NCI-H1105 treated with DMSO at 0.1 percent for 48 hours (cell line): ENCODE data around the gene GABRG3.

Experiments
- DNase-seq: peaks from one replicate; lab custom pipeline; 2025; lab: John Stamatoyannopoulos, UW

GABRG3 gene

DNA sequence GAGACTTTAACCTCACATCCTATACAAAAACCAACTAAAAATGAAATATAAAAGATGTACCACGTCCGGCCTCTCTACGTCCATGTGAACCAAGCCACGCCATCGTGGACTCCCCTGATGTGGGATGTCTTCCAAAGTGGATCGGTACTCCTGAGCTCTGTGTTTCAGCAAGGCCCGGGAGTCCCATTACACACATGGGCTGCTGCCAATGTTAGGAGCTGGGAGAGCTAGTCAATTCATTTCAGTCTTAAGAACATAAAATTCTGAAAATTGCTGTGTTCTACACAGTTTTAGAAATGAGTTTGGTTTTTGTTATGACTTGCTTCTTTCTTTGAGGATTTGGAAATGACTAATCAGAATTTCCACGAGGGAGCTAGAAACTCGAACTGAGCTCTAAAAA is 131.0 kb downstream of the GABRG3 start:
- no peak for DNase-seq

DNA sequence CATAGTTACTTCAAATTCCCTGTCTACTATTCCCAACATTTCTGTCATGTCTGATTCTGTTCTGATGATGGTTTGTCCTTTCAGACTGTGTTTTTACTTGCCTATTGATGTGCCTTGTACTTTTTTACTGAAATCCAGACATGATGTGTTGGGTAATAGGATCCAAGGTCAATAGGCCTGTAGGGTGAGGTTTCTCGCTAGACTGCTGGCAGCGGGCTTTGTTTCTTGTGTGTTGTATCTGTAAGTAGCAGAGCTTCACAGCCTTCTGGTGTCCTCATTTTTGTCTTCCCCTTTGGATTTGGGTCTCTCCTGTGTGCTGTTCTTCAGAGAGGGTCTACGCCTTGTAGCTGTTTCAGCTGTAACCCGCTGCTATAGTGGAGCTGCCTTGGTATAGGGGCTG is 140.3 kb downstream of the GABRG3 start:
- no peak for DNase-seq

DNA sequence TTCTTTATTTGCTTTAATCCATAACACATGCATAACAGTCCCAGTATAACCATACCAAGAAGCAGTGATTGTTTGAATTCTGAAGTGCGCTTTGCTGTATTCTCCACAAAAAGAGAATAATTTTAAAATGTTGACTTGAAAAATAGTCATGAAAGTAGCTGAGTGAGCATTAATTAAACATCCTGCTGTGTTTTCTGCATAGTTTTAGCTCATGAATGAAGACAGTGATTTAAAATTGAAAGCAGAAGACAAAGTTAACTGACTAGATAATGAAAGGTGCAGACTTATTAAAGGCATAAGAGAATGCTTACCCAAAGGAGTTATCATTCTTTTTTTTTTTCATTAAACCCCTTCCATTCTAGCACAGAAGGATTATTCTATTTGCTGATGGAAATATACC is 143.5 kb downstream of the GABRG3 start:
- no peak for DNase-seq

DNA sequence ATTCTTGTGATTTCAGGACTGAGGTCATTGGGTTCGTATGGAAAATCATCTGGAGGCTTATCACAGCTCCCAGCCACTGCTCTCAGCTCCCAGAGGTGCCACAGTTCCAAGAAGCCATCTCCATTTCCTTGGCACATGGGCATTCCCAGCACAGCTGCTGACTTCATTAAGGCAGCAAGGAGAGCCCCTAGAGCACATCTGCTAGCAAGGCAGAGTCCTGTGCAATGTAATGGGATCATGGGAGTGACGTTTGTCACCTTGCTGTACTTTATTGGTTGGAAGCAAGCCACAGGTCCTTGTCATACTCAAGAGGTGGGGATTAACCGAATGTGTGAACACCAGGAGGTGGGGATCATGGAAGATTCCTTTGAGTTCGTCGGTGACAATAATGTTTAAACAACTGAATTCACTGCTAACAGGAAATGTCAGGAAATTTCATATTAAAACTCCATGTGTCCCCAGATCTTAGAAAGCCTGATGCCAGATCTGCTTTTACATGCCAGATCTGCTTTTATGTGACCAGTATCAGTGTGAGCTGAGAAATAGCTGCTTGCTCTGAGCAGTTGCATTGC is 148.8 kb downstream of the GABRG3 start:
- DNase-seq = no peak

DNA sequence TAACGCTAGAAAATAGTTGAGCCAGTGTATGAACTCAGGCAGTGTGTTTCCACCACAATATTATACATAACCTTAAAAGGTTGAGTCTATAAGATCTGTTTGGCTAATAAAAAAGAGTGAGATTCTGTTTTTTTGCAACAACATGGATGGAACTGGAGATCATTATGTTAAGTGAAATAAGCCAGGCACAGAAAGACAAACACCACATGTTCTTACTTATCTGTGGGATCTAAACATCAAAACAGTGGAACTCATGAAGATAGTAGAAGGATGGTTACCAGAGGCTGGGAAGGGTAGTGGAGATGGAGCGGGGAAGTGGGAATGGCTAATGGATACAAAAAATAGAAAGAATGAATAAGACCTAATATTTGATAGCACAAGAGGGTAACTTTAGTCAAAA is 150.7 kb downstream of the GABRG3 start:
- no peak for DNase-seq

DNA sequence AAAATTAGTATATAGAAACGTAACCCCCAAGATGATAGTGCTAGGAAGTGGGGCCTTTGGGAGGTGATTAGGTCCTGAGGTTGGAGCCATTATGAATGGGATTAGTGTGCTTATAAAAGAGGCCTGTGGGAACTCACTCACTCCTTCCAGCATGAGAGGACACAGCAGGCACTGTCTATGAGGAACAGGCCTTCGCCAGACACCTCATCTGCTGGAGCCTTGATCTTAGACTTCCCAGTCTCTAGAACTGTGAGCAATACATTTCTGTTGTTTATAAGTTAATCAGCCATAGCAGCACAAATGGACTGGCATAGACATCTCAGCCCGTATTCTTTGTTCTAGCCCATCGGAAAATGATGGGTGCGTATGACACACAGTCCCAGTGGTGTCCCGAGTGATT is 152.3 kb downstream of the GABRG3 start:
- DNase-seq = no peak

DNA sequence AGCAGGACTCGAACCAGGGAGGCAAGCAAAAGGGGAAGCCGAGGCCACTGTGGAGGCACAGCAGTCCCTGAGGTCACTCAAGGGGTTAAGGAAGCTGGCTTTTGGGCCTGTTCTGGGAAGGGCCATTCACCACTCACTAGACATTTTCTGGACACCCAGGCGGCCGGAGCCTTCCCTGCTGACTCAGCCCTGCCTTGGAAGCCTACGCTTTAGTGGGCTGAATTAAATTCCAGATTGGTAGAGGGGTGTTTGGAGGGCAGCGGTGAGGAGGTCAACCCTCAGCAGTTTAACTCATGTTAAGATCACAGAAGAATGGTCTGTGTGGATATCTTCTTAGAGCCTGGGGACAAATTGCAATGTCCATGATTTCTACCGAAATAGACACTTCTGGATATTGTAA is 152.8 kb downstream of the GABRG3 start:
- no peak for DNase-seq

- DNase-seq = no peak
Measured at GRCh38 chr15:27124287-27124871, 153.4 kb downstream of the GABRG3 start.

DNA sequence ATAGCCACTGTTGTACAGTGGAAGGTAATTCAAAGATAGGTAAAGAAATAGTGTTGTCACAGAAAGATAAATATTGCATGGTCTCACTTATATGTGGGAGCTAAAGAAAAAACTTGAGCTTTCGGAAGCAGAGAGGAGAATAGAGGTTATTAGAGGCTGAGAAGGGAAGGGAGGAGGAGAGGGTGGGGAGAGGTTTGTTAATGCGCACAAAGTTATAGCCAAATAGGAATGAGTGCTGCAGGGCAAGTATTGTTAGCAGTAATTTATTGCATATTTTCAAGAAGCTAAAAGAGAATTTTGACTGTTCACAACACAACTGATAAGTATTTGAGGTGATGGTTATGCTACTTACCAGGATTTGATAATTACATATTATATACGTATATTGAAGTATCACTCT is 154.2 kb downstream of the GABRG3 start:
- no peak for DNase-seq

- no peak for DNase-seq
Measured at GRCh38 chr15:27126449-27126848, 155.5 kb downstream of the GABRG3 start.

- no peak for DNase-seq
Measured at GRCh38 chr15:27127815-27128570, 157.0 kb downstream of the GABRG3 start.

- no peak for DNase-seq
Measured at GRCh38 chr15:27133249-27133648, 162.3 kb downstream of the GABRG3 start.

- no peak for DNase-seq
Measured at GRCh38 chr15:27134481-27134880, 163.5 kb downstream of the GABRG3 start.

DNA sequence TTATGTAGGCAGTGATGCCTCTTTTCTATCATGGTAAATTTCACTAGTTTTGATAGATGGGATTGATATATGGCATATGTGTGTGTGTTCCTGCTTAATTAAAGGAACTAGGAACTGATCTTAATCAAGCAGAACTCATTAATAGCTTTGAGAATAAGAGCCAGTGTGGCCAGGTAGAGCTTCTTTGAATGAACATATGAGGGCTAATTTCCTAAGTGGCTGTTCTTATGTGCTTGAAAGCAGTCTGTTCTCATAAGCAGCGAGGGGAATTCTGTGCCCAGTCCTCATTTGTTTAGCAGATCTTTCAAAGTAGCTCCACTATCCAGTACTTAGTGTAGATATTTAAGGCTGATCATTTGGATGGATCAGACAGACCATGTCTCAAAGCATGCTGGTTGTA is 164.2 kb downstream of the GABRG3 start:
- no peak for DNase-seq

DNA sequence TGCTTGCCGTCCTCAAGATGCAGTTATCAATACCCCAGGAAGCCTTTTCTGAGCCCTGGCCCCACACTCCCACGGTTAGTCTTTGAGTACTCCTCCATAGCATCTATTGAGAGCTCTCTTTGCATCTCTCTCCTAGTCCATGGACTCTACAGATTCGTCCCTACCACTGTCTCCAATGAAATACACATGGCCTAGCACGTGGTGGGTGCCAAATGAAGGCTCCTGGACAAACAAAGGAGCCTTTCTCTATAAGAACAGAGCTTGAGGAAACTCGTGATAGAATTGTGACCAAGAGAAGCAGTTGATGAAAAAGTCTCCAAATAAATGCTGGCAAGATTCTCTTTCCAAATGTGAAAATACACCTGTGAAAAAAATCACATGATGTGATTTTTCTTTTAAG is 166.1 kb downstream of the GABRG3 start:
- no peak for DNase-seq

DNA sequence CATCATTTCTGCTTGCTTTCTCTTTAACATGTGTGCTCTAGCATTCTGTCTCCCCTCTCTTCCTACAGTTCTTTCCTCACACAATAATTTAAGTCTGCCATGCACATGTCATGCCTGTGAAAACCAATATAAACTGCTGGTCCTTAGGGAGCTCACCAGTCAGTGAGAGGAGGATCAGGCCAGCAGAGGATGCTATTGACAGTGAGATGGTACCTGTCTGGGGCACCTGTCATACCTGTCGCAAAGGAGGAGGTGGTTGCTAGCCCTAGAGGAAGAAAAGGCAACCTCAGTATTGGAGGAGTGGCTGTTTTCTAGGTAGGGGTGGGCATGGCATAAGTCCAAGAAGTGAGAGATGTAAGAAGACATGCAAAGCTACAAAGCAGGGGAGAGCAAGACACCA is 194.6 kb downstream of the GABRG3 start:
- no peak for DNase-seq

GRCh38 chr15:27166917-27167316 is 195.9 kb downstream of the GABRG3 start:
- no peak for DNase-seq

- no peak for DNase-seq
Measured at GRCh38 chr15:27167738-27168137, 196.8 kb downstream of the GABRG3 start.

- no peak for DNase-seq
Measured at GRCh38 chr15:27170851-27171250, 199.9 kb downstream of the GABRG3 start.

- no peak for DNase-seq
Measured at GRCh38 chr15:27172821-27173220, 201.8 kb downstream of the GABRG3 start.

- no peak for DNase-seq
Measured at GRCh38 chr15:27175472-27176153, 204.6 kb downstream of the GABRG3 start.

GRCh38 chr15:27176785-27177406 is 205.9 kb downstream of the GABRG3 start:
- DNase-seq = no peak

DNA sequence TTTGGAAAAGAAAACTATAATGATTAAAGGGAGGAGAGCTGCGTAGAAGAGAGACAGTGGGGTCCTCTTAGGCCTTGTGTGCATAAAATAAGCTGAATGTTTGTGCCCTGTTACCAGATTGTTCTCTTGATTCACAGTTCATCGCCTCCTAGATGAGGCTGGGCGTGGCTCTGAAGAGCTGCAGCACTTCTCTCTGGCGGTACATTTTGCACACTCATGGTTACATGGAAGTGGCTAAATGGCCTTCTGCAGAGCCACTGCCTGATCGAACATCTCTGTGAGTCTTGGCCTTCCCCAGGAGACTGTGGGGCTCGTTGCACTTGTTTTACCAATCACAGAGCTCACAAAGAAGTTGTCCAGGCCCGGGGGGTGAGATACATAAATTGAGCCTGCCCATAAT is 208.8 kb downstream of the GABRG3 start:
- no peak for DNase-seq
